ENCODE results near the gene HOXB8.

GRCh38 chr17:48583708-48584222, 31.3 kb downstream of the HOXB8 start:
- no peak for TF ChIP-seq CTCF (IDR thresholded peaks at IDR 0.05; ENCODE audit: poor library complexity, severe bottlenecking)
- no peak for TF ChIP-seq EZH2 (IDR thresholded peaks at IDR 0.05; ENCODE audit: borderline replicate concordance, insufficient read depth, low read length, poor library complexity, severe bottlenecking)
- TF ChIP-seq RAD21 (conservative IDR thresholded peaks at IDR 0.05): no peak
- TF ChIP-seq EP300 (conservative IDR thresholded peaks at IDR 0.05; ENCODE audit: poor library complexity, severe bottlenecking): no peak
- TF ChIP-seq POLR2AphosphoS5 (IDR thresholded peaks at IDR 0.05): no peak
- TF ChIP-seq, protein P1, sequence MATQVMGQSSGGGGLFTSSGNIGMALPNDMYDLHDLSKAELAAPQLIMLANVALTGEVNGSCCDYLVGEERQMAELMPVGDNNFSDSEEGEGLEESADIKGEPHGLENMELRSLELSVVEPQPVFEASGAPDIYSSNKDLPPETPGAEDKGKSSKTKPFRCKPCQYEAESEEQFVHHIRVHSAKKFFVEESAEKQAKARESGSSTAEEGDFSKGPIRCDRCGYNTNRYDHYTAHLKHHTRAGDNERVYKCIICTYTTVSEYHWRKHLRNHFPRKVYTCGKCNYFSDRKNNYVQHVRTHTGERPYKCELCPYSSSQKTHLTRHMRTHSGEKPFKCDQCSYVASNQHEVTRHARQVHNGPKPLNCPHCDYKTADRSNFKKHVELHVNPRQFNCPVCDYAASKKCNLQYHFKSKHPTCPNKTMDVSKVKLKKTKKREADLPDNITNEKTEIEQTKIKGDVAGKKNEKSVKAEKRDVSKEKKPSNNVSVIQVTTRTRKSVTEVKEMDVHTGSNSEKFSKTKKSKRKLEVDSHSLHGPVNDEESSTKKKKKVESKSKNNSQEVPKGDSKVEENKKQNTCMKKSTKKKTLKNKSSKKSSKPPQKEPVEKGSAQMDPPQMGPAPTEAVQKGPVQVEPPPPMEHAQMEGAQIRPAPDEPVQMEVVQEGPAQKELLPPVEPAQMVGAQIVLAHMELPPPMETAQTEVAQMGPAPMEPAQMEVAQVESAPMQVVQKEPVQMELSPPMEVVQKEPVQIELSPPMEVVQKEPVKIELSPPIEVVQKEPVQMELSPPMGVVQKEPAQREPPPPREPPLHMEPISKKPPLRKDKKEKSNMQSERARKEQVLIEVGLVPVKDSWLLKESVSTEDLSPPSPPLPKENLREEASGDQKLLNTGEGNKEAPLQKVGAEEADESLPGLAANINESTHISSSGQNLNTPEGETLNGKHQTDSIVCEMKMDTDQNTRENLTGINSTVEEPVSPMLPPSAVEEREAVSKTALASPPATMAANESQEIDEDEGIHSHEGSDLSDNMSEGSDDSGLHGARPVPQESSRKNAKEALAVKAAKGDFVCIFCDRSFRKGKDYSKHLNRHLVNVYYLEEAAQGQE (IDR thresholded peaks at IDR 0.05; ENCODE audit: borderline replicate concordance): no peak
- TF ChIP-seq TAF1 (IDR thresholded peaks at IDR 0.05; ENCODE audit: low read depth): no peak
- no peak for TF ChIP-seq MXI1 (conservative IDR thresholded peaks at IDR 0.05; ENCODE audit: poor library complexity, severe bottlenecking)
- TF ChIP-seq SMC3 (conservative IDR thresholded peaks at IDR 0.05; ENCODE audit: poor library complexity): no peak

Data from neural cell (in vitro differentiated cells).